H9 (cell line): Measurements from ENCODE around the gene MRPL23. TPM values are rescaled to one million over a fixed set of nuclear protein-coding genes. Genes with fewer than 3 reads are reported as not detected.

Experiments
- DNase-seq: peaks from one replicate; pipeline ENCODE4 v3.0.0-alpha.2; 2017
- H2AFZ ChIP-seq: one replicate; pipeline ENCODE4 v1.6.1; 2013; ENCODE audit warnings: mild to moderate bottlenecking, low read length, control low read depth, moderate library complexity
- H2AK5ac ChIP-seq: 2 replicates; pipeline ENCODE4 v1.6.1; 2013; ENCODE audit warnings: low read length, control low read depth, mixed read lengths; ENCODE audit not compliant: insufficient read length
- H2BK120ac ChIP-seq: one replicate; pipeline ENCODE4 v1.6.1; 2013; ENCODE audit warnings: low read depth, mild to moderate bottlenecking, low read length, control low read depth, inconsistent platforms; ENCODE audit not compliant: poor library complexity, severe bottlenecking
- H2BK12ac ChIP-seq: 2 replicates; pipeline ENCODE4 v1.6.1; 2013; ENCODE audit warnings: low read length, control low read depth, mixed read lengths, low read depth; ENCODE audit not compliant: insufficient read length
- H2BK15ac ChIP-seq: 2 replicates; pipeline ENCODE4 v1.6.1; 2013; ENCODE audit warnings: low read depth, low read length, control low read depth
- H2BK20ac ChIP-seq: one replicate; pipeline ENCODE4 v1.6.1; 2013; ENCODE audit warnings: low read depth, mild to moderate bottlenecking, low read length, control low read depth, inconsistent platforms; ENCODE audit not compliant: poor library complexity, severe bottlenecking
- H2BK5ac ChIP-seq: 2 replicates; pipeline ENCODE4 v1.6.1; 2013; ENCODE audit warnings: low read length, control low read depth, mixed read lengths; ENCODE audit not compliant: insufficient read length
- H3K14ac ChIP-seq: 2 replicates; pipeline ENCODE4 v1.6.1; 2013; ENCODE audit warnings: low read length, control low read depth; ENCODE audit not compliant: insufficient read depth
- H3K18ac ChIP-seq: 2 replicates; pipeline ENCODE4 v1.6.1; 2013; ENCODE audit warnings: low read depth, mild to moderate bottlenecking, mixed read lengths, low read length, control low read depth; ENCODE audit not compliant: insufficient read length
- H3K23ac ChIP-seq: 2 replicates; pipeline ENCODE4 v1.6.1; 2013; ENCODE audit warnings: low read length, control low read depth, mixed read lengths, low read depth; ENCODE audit not compliant: insufficient read length
- H3K23me2 ChIP-seq: 2 replicates; pipeline ENCODE4 v1.6.1; 2013; ENCODE audit warnings: low read depth, mild to moderate bottlenecking, mixed read lengths, low read length, control low read depth; ENCODE audit not compliant: insufficient read length, poor library complexity, severe bottlenecking
- H3K27ac ChIP-seq: 2 replicates; pipeline ENCODE4 v1.5.1; 2013; ENCODE audit warnings: low read length, control low read depth, mixed read lengths, low read depth; ENCODE audit not compliant: insufficient read length
- H3K27me3 ChIP-seq: 2 replicates; pipeline ENCODE4 v1.6.1; 2013; ENCODE audit warnings: low read length, control low read depth, inconsistent platforms; ENCODE audit not compliant: insufficient read depth
- H3K4ac ChIP-seq: 2 replicates; pipeline ENCODE4 v1.6.1; 2013; ENCODE audit warnings: low read depth, mild to moderate bottlenecking, control low read depth, inconsistent platforms, low read length, moderate library complexity
- H3K4me1 ChIP-seq: 2 replicates; pipeline ENCODE4 v1.6.1; 2013; ENCODE audit warnings: low read length, control low read depth, inconsistent platforms; ENCODE audit not compliant: insufficient read depth
- H3K4me2 ChIP-seq: 2 replicates; pipeline ENCODE4 v1.6.1; 2013; ENCODE audit warnings: low read length, control low read depth, mixed read lengths; ENCODE audit not compliant: insufficient read length, insufficient read depth
- H3K56ac ChIP-seq: 2 replicates; pipeline ENCODE4 v1.6.1; 2013; ENCODE audit warnings: low read depth, mild to moderate bottlenecking, mixed read lengths, low read length, control low read depth; ENCODE audit not compliant: insufficient read length
- H3K79me1 ChIP-seq: 2 replicates; pipeline ENCODE4 v1.6.1; 2013; ENCODE audit warnings: low read depth, mild to moderate bottlenecking, moderate library complexity, low read length, control low read depth, inconsistent platforms; ENCODE audit not compliant: insufficient read depth, poor library complexity, severe bottlenecking
- H3K79me2 ChIP-seq: 2 replicates; pipeline ENCODE4 v1.6.1; 2013; ENCODE audit warnings: low read length, control low read depth, inconsistent platforms; ENCODE audit not compliant: insufficient read depth
- H3K9ac ChIP-seq: 2 replicates; pipeline ENCODE4 v1.6.1; 2013; ENCODE audit warnings: low read length, control low read depth, mixed read lengths; ENCODE audit not compliant: insufficient read length; ENCODE audit errors: extremely low read depth
- H3K9me3 ChIP-seq: one replicate; pipeline ENCODE4 v1.6.1; 2013; ENCODE audit warnings: low read depth, low read length, inconsistent platforms; ENCODE audit not compliant: control insufficient read depth
- H3T11ph ChIP-seq: one replicate; pipeline ENCODE4 v1.6.1; 2013; ENCODE audit warnings: mild to moderate bottlenecking, low read length, control low read depth, inconsistent platforms
- H4K20me1 ChIP-seq: one replicate; pipeline ENCODE4 v1.6.1; 2013; ENCODE audit not compliant: control insufficient read depth, insufficient read length, insufficient read depth
- H4K5ac ChIP-seq: 2 replicates; pipeline ENCODE4 v1.6.1; 2013; ENCODE audit warnings: low read depth, mild to moderate bottlenecking, mixed read lengths, low read length, control low read depth; ENCODE audit not compliant: insufficient read length
- H4K8ac ChIP-seq: replicated peaks from 2 replicates; pipeline ENCODE4 v1.6.1; 2013; ENCODE audit warnings: low read length, control low read depth, mixed read lengths, low read depth; ENCODE audit not compliant: insufficient read length
- H4K91ac ChIP-seq: 2 replicates; pipeline ENCODE4 v1.6.1; 2013; ENCODE audit warnings: low read depth, mild to moderate bottlenecking, moderate library complexity, mixed read lengths, low read length, control low read depth; ENCODE audit not compliant: insufficient read length
- H3K27ac Mint-ChIP-seq, 3 experiments: 2 replicates in 2 of 3; 3 replicates in 1 of 3; pipeline ENCODE4 v1.8.0; 2020 to 2021; ENCODE audit warnings: mixed read lengths in 3 of 3, mild to moderate bottlenecking in 1 of 3, moderate library complexity in 1 of 3
- H3K27me3 Mint-ChIP-seq: 2 replicates; pipeline ENCODE4 v1.8.0; 2021; ENCODE audit warnings: low read depth, mild to moderate bottlenecking, moderate library complexity, mixed read lengths
- H3K36me3 Mint-ChIP-seq, 3 experiments: 2 replicates in 2 of 3; 3 replicates in 1 of 3; pipeline ENCODE4 v1.8.0; 2020 to 2021; ENCODE audit warnings: low read depth in 3 of 3, mixed read lengths in 3 of 3; ENCODE audit not compliant: insufficient read depth in 1 of 3
- H3K4me1 Mint-ChIP-seq, 2 experiments: 2 replicates each; pipeline ENCODE4 v1.8.0; 2020; ENCODE audit warnings: mixed read lengths in 2 of 2
- H3K4me3 Mint-ChIP-seq, 2 experiments: 2 replicates in 1 of 2; 3 replicates in 1 of 2; pipeline ENCODE4 v1.8.0; 2020 to 2021; ENCODE audit warnings: mild to moderate bottlenecking in 2 of 2, mixed read lengths in 2 of 2, moderate library complexity in 1 of 2
- H3K9me3 Mint-ChIP-seq, 2 experiments: 2 replicates in 1 of 2; 3 replicates in 1 of 2; pipeline ENCODE4 v1.8.0; 2020; ENCODE audit warnings: mild to moderate bottlenecking in 2 of 2, mixed read lengths in 2 of 2, moderate library complexity in 1 of 2
- CTCF ChIP-seq: fragments of 200-600 bp; sonication (generic); conservative IDR thresholded peaks from 3 replicates; pipeline ENCODE4 v1.8.0; 2021; ENCODE audit warnings: antibody characterized with exemption, mild to moderate bottlenecking
- WGBS: extraction: QIAGEN DNeasy Blood & Tissue Kit; methylation state at CpG from one replicate; pipeline ENCODE4 v1.1.7; 2013; ENCODE audit warnings: missing lambda C conversion rate, low lambda C conversion rate, mixed read lengths; ENCODE audit not compliant: insufficient read length; ENCODE audit errors: extremely low coverage; 5-methylcytosine and 5-hydroxymethylcytosine counted together
- total RNA-seq: library from RNA; stranded (reverse); gene quantifications from 2 replicates; pipeline ENCODE4 v1.2.1, GENCODE V29; 2021

MRPL23 gene
- total RNA-seq, 1 experiment from 2014 or later: 67.3 TPM

- H3K9me3 ChIP-seq: no peaks in the 10 kb centered on the region
- H3K9ac ChIP-seq: no peak overlapping the region
- no peak overlapping the region for H3K23ac ChIP-seq
- no peaks in the 10 kb centered on the region for H3K36me3 Mint-ChIP-seq
- H3K27me3 ChIP-seq: no peaks in the 10 kb centered on the region
- no peak overlapping the region for H3K56ac ChIP-seq
- H2BK15ac ChIP-seq: no peak overlapping the region
- H3K23me2 ChIP-seq: peaks cover 3% of the 10 kb centered on the region
- H3K4me1 ChIP-seq: no peaks in the 10 kb centered on the region
- no peak overlapping the region for H3K27ac Mint-ChIP-seq
- H3T11ph ChIP-seq: no peak overlapping the region
- H2BK120ac ChIP-seq: no peak overlapping the region
- no peak overlapping the region for H3K4me2 ChIP-seq
- H2AK5ac ChIP-seq: no peak overlapping the region
- H3K14ac ChIP-seq: no peak overlapping the region; the same call in 1 of the 2 replicates
- no peaks in the 10 kb centered on the region for H4K20me1 ChIP-seq
- H2BK20ac ChIP-seq: no peak overlapping the region
- H3K79me1 ChIP-seq: no peaks in the 10 kb centered on the region
- H3K79me2 ChIP-seq: no peaks in the 10 kb centered on the region
- no peak overlapping the region for H2BK12ac ChIP-seq
- H4K91ac ChIP-seq: no peak overlapping the region
- no CpG with 5 or more reads among the region's 34 CpGs for WGBS
- no peak overlapping the region for H4K5ac ChIP-seq
- H3K27ac ChIP-seq: no peak overlapping the region
- H2BK5ac ChIP-seq: no peak overlapping the region
- no peak overlapping the region for H2AFZ ChIP-seq
- H3K18ac ChIP-seq: no peak overlapping the region
- H4K8ac ChIP-seq: no peak overlapping the region
- H3K9me3 Mint-ChIP-seq: no peaks in the 10 kb centered on the region; a peak in 1 of 5 replicates
- H3K27me3 Mint-ChIP-seq: peaks cover 22% of the 10 kb centered on the region
- H3K4ac ChIP-seq: no peak overlapping the region
- no peak for TF ChIP-seq CTCF
- H3K4me3 Mint-ChIP-seq: no peak overlapping the region
- H3K4me1 Mint-ChIP-seq: peaks cover 0 to 7% of the 10 kb centered on the region in 2 experiments; a peak in 2 of 4 replicates
- DNase-seq: no peak
Measured at GRCh38 chr11:1936781-1937615, 10.1 kb upstream of the MRPL23 start.
